ENCODE data around the gene EIF3M.
"Not testable (repeated sequence)": the region's sequence is repeated elsewhere in the genome, so short reads cannot be mapped to it uniquely, and the experiment has no call there.

EIF3M gene

DNA sequence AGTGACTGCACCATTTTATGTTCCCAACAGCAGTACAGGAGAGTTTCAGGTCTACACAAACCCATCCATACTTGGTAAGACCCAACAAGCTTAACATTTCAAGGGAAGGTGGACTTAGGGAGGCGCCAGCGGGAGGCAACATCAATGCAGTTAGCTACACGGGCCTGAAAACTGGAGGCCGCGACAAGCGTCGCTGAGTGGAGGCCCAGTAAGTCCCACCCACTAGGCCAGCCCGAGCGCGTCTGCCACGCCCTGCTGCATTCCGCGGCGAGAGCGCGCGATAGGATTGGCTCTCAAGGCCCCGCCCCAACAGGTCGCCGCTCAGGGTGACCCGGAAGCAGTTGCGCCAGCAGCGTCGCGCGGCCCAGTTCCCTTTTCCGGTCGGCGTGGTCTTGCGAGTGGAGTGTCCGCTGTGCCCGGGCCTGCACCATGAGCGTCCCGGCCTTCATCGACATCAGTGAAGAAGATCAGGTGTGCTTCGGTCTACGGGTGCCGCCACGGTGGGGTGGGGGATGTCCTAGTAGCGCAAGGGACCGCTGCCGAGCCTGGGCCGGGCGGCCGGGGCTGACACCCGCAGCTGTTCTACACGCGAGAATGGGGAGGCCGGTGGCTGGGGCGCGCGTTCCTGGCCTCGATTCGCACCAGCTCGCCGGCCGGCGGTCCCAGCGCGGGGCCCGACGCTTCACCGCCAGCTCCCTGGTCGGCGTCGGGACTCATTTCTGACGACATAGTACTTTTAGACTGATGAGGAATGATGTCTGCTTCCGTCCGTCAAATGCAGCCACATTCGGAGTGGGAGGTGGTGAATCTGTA, at the start of gene EIF3M:
EIF3M (plus strand) TSS at position 373 of the 813 bp plus-strand sequence; CDS start at position 430, 57 bp downstream.
- DNase-seq (ENCODE audit: low read depth): peak; percentile 95

DNA sequence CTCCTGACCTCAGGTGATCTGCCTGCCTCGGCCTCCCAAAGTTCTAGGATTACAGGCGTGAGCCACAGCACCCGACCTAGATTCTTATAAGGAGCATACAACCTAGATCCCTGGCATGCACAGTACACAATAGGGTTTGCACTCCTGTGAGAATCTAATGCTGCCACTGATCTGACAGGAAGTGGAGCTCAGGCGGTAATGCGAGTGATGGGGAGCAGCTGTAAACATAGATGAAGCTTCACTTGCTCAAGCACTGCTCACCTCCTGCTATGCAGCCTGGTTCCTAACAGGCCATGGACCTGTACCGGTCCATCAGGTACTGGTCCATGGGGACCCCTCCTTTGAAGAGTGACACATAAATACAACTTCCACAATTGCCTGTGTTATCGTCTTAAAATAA, 44.8 kb upstream of the EIF3M start:
- no peak for DNase-seq (ENCODE audit: low read depth)

DNA sequence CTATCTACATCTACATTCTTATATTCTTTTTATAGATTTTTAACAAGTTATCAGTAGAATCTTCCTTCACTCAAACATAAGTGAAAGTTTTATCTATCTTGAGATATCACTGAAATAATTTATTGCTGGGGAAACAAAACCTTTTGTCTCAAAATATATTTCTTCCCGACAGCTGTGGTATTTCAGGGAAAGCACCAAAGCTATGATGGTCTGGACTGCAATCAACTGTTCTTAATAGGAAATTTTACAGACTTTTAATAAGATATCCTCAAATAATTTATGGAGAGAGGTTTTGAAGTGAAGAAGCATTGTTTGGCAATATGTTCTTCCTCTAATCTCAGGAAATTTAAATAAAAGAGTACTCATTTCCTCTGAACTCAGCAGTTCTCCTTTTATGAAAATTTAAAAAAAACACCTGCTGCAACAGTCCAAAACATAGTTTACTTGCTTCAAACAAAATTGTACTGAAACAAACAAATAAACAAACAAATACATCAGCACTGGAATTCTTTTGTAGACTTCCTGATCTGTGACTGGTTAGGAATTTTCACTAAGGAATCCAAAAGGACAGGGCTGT, 33.9 kb upstream of the EIF3M start:
- DNase-seq (ENCODE audit: low read depth): no peak

DNA sequence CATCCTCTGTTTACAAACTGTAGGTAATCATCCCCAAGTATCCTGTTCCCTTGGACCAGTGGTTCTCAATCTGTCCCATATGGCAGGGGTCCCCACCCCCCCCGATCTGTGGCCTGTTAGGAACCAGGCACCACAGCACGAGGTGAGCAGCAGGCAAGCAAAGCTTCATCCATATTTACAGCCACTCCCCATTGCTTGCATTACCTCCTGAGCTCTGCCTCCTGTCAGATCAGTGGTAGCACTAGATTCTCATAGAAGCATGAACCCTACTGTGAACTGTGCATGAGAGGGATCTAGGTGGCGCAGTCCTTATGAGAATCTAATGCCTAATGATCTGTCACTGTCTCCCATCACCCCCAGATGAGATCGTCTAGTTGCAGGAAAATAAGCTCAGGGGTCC, 33.4 kb upstream of the EIF3M start:
- DNase-seq (ENCODE audit: low read depth): no peak

DNA sequence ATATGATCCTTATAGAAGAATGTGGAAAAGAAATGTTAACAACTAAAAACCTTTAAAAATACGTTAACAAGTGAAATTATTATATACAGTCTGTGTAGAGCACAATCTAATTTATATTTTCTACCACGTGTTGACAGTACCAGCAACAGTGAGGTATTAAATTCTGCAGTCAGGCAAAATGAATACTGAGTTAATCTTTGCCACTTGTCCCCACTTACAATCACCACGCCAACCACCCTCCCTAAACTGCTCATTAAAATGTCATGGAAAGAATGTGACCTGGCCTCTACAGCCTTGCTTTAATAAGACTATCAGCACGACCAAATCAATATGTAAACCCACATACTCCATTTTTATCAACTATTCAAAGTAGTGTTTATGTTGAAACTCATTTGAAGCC, 28.5 kb upstream of the EIF3M start:
- no peak for DNase-seq (ENCODE audit: low read depth)

DNA sequence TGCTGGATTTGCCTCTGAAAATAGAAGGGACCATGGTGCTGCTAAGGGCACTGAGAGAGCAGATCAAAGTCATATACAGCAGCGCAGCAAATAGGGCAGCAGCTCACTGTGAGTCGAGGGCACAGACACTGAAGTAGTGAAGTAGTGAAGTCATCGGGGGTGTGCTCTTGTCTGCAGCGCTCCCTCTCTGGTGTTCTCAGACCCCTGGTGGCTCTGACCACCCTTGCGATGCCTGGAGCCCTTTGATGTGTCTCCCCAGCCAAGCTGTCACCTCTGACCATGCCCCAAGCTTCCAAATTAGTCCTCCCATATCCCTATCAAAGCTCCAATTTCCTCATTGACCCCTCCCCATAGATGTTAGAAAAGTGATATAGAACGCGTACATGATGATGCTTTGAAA, 27.7 kb upstream of the EIF3M start:
- no peak for DNase-seq (ENCODE audit: low read depth)

DNA sequence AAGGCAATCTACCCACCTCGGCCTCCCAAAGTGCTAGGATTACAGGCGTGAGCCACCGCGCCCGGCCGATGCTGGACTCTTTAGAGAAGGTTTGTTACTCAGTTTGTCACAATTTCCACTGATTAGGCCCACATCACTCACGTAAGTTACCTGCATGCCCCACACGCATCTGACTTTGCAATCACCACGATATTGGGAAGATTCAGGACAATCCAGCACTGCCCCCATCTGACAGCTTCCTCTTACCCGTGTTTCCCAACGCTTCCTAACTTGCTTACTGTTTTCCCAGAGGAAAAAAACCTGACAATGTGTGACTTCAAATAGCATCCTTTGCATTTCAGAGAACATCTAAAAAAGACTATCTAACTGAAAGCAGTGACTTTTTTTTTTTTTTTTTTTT, 21.8 kb upstream of the EIF3M start:
- no peak for DNase-seq (ENCODE audit: low read depth)

DNA sequence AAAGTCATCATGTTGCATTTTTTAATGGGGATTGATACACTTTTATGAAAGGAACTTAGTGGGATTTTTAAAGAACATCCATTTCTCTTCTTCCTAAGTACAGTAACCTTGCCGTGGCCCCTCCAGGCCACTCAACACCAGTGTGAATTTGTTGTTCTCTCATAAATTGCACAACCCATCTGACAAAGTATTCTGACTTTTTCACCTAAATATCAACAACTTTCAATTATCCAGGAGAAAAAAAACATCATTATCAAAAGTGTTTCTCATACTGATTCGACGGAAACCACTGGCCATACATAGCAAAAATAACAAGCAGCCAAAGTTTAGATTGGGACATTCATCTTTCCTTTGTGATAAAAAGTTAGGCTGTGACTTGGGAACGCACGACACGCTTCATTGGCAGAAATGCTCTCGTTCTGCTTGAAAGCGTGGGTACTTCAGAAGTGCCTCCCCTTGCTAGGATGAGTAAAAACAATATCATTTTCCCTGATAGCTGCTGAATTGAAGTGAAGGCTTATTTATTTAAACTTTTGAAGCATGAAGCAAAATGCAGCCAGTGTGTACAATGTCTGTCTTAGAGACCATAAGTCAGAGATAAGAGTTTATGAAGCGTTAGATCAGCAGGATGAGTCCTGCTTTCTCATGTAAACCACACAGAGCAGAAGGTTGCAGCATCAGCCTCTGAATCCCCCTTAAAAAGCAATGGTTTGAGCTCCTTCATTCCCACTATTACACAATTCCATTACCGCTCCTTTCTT, 20.6 kb upstream of the EIF3M start:
- DNase-seq (ENCODE audit: low read depth): no peak

DNA sequence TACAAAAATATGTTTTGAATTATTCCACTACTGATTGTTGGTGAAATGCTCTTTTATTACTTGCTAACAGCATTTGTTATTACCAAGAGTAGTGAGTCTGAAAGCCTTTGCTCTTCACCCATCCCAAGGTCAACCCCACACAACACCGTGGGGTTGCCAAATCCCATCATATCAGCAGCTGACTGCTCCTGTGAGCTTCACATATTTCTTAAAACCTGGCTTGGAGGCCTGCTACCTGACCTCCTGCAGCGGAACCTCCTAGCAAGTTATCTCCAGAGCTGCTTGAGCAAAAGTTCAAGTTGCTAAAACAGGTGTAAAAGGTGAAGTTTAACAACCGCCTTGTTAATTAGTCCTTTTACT, 20.1 kb upstream of the EIF3M start:
- no peak for DNase-seq (ENCODE audit: low read depth)

DNA sequence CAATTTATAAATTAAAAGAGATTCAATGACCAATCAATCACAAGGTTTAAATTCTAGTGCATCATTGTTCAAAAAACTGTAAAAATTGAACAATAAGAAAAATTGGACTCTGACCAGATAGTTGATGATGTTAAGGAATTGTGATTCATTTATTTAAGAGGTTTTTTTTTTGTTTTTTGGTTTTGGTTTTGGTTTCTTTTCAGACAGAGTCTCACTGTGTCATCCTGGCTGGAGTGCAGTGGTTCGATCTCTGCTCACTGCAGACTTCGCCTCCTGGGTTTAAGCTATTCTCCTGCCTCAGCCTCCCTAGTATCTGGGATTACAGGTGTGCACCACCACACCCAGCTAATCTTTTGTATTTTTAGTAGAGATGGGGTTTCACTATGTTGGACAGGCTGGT, 17.1 kb upstream of the EIF3M start:
- DNase-seq (ENCODE audit: low read depth): no peak

DNA sequence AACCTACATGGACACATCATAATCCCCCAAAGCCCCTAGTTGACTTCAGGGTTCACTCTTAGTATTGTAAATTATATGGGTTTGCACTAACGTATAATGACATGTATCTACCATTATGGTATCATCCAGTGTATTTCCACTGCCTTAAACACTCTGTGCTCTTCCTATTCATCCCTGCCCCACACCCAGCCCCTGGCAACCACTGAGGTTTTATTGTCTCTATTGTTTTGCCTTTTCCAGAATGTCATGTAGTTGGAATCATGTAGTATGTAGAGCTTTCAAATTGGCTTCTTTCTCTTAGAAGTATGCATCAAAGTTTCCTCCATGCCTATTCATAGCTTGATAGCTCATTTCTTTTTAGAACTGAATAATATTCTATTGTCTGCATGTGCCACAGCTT, 16.5 kb upstream of the EIF3M start:
- no peak for DNase-seq (ENCODE audit: low read depth)

DNA sequence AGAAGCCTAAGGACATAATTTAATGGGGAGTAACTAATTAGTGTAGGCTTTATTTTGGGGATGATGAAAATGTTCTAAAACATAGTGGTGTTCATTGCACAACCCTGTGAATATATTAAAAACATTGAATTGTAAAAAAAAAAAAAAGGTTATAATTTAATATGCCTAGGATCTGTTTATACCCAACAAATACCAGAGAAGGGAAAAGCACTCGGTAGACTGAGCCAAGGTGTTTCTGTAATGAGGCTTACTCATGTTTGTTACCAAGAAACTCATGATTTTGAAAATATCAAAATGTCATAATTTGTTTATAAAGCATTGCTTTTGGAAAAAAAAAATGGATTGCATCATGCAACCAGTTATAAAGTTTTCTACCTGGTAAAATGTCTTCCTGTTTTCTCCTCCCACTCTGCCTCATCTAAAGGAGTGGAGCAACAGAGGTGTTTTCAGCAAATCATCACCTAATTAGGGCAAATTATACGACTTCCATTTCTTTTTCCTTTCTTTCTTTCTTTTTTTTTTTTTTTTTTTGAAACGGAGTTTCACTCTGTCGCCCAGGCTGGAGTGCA, 14.2 kb upstream of the EIF3M start:
- DNase-seq (ENCODE audit: low read depth): no peak

DNA sequence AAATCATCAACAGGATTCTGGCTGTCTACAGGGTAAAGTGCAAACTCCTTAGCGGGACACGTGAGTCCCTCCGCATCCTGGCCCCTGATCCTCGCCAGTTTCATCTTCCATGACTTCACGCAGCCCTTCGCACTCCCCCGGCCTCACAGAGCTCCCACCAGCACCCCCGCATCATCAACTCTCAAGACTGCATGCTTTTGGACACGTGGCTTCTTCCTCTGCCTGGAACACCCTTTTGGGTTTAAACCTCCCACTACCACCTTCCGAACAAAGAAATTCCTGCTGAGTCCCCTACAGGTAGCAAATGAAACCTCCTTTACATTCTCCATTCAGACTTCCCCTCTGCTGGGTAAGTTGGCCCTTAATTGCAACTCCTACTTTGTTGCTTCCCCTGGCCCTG, 12.6 kb upstream of the EIF3M start:
- DNase-seq (ENCODE audit: low read depth): no peak

DNA sequence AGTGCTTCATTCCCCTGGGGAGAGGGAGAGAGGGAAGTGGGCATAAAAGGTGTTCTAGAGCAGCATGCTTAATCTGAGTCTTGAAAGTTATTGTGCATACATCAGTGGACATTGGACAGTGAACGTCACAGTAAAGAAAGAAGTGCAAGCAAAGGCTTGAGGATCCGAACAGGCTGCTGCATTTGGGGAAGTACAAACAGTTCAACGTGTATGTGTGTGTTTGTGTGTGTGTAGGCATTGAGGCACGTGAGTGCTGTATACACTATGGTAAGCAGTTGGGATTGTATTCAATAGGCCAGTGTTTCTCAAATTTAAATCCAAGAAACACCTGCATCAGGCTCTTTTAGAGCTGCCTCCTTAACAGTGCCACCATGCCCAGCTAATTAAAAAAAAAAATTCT, 10.4 kb upstream of the EIF3M start:
- no peak for DNase-seq (ENCODE audit: low read depth)

DNA sequence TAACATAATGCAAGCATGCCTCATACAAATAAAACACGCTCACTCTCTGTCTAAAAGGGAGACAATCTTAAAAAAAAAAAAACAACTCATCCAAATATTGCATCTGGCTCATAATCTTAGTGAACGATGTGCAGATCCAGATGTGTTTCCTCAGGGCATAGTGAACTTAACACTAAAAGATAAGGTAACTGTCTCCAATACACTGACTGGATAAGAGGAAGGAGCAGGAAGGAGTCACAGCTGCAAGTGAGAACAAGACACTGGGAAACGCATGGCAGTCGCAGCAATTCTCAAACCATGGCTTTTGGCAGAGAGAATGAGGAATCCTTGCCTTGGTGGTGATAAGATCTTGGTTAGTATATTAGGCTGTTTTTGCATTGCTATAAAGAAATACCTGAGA, 9.2 kb upstream of the EIF3M start:
- no peak for DNase-seq (ENCODE audit: low read depth)

DNA sequence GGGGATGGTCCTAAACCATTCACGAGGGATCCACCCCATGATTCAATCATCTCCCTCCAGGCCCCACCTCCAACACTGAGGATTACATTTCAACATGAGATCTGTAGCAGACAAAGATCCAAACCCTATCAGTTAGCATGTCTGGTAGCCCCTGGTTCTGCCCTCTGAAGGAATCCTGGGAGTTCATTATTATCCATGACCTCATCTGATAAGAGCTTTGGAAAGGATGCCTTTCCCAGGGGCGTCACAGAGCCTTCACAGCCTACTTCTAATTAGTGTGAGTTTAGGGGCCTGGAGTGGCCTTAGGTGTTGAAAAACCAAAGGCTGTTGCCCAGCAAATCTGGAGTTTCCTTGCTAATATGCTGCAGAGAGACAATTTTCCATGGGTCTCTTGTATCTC, 8.6 kb upstream of the EIF3M start:
- DNase-seq (ENCODE audit: low read depth): no peak

DNA sequence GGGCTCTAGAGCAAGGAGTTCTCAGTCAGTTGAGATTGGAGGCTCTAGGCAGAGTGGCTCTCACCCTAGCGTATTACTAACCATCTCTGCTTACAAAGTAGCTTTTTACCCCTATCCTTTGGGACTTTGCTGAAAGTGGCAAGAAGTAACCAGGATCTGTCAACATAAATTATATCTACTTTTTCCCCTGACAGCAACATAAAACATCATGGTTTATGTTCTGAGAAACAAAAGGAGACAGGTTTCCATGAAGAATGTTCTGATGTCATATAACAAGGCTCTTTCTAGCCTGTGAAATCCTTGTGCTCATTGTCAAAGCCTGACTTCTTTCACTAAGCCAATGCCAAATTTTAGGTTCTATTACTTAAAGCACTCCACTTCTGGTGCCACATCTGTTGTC, 7.2 kb upstream of the EIF3M start:
- no peak for DNase-seq (ENCODE audit: low read depth)

DNA sequence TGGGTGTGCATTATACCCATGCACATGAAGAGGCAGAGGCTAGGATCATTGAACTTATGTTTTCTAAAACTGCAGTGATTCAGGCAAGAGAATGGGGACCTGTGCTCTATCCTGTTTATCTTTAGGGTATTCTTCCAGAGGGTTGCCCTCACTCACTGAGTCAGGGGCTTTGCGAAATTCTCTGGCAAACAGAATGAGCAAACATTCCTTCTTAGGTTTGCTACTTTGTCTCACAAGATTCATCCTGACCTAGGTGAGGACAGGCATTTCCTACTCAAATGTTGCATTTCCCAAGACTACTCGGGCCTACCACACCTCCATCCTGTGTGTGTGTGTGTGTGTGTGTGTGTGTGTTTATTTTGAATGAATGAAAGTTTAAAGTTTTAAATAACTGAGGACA, 2.7 kb upstream of the EIF3M start:
- DNase-seq (ENCODE audit: low read depth): no peak

DNA sequence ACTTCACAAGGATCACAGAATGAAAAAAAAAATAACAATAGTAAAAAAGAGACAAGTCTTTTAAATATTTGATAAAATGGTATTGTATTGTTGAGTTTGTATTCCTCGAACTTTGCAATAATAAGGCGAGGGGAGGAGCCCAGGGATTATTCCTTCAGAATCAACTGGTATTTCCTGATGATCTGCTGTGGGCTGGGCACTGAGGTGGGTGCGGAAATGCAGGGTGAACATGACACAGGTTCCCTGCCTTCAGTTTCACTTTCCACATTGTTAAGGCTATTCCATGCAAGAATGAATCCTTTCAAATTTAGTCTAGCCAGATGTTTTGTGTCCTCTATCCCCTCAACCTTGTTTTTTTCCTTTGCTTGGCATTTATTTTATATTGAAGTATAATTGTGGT, 2.1 kb upstream of the EIF3M start:
- DNase-seq (ENCODE audit: low read depth): no peak

DNA sequence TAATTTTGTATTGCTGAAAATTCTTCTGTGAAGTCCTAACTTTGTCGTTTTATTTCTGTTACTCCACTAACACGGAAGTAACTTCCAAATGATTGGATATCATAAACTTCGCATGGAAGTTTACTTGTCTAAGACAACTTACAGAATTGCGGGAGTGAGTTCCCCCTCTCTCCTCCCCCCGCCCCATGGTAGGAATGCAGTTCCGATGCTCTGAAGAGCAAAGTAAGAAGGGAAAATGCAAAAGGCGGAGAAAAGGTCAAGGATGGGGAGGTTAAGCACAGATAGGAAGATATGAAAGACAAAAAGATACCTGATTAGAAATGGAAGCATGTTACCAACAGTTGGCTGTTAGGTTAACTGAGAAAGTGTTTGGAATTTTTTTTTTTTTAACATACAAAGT, 1.3 kb downstream of the EIF3M start:
- DNase-seq (ENCODE audit: low read depth): peak; percentile 21

DNA sequence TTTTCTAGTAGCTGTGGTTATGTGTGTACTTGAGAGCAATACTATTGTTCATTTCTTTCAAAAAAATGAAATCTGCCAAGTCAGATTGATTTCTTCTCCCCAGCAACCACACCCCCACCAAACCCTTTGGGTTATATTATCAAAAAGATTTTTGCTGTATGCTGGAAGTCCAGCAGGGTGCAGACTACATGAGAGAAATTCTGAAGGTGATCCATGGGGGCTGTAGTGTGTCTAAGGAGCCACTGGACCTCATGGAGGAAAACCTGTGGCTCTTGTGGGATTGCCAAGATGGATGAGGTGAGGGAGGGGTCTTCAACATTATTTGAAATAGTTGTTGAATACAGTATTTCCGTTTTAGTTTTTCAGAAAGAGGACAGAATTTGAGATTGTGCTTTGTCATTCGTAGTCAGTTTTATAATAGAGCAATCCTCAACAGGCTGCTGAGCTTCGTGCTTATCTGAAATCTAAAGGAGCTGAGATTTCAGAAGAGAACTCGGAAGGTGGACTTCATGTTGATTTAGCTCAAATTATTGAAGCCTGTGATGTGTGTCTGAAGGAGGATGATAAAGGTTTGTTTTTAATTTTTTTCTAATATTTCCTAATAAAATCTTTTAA, 3.1 kb downstream of the EIF3M start:
- peak; percentile 12 for DNase-seq (ENCODE audit: low read depth)

DNA sequence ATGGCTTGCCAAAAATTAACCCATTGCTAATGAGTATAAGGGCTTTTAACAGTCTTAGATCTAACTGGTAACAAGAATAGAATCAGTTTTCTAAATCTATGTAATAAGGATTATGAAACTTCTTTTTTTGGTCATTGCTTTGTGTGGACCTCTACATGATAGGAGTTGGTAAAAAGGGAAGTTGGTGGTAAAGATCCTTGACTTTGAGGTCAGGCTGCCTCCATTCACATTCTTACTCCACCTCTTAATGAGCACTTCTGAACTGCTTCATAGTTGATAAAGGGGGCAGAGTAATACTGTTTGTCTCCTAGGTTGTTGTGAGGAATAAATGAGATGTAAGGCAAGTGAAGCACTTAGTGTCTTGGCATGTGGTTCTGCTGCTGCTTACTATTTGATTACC, 10.6 kb downstream of the EIF3M start:
- no peak for DNase-seq (ENCODE audit: low read depth)

DNA sequence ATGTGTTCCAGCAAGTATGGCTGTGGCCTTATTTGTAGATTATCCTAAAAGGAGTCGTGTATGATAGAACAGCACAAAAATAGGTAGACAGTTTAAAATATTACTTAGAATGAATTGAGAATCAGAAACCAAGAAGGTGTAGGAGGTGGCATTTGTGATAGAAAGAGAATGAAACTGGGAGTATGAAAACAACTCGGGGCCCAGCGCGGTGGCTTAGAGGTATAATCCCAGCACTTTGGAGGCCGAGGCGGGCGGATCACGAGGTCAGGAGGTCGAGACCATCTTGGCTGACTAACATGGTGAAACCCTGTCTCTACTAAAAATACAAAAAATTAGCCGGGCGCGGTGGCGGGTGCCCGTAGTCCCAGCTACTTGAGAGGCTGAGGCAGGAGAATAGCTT, 12.5 kb downstream of the EIF3M start:
- not testable (repeated sequence) for DNase-seq (ENCODE audit: low read depth)

All from EH (cell line).